ENCODE results near the gene MPHOSPH9. TPM values are rescaled to one million over a fixed set of nuclear protein-coding genes. Genes with fewer than 3 reads are reported as not detected.

The MPHOSPH9 gene
- total and polyA plus RNA-seq, 12 donors, result 11.7 to 61.7 (median 23.5) TPM

- WGBS, 4 donors, result 89 to 91% (median 90%) methylated on average over 7 to 8 of the region's 8 CpGs
- DNase-seq, result no peak
- TF ChIP-seq POLR2A (IDR thresholded peaks at IDR 0.05) (no peak), CTCF (IDR thresholded peaks at IDR 0.05) (no peak)
- Histone ChIP-seq H3K4me3 (no peak overlapping the region), H3K36me3 (replicated peaks in 1 of 2) (peaks cover 0 to 66% of the 10 kb centered on the region in 2 donors), H3K27me3 (no peaks in the 10 kb centered on the region), H3K9me3 (replicated peaks in 1 of 3) (no peaks in the 10 kb centered on the region), H3K4me1 (replicated peaks in 1 of 2) (peaks cover 0 to 11% of the 10 kb centered on the region in 2 donors), H3K27ac (no peak overlapping the region)
- intact Hi-C loops (cut with DNase I), result loop anchor here in 1 of 2 donors (10.0 kb wide), 2 partner anchors 71 to 351 kb away; no protein-coding TSS in a partner anchor
Measured at GRCh38 chr12:123263196-123263817, 30.4 kb upstream of the MPHOSPH9 start.

GRCh38 chr12:123261196-123261595 is 28.3 kb upstream of the MPHOSPH9 start:
- Histone ChIP-seq H3K4me3 (no peak overlapping the region), H3K9me3 (replicated peaks in 1 of 3) (no peaks in the 10 kb centered on the region), H3K27me3 (no peaks in the 10 kb centered on the region), H3K4me1 (replicated peaks in 1 of 2) (no peaks in the 10 kb centered on the region), H3K36me3 (replicated peaks in 1 of 2) (peaks cover 0 to 74% of the 10 kb centered on the region in 2 donors), H3K27ac (no peak overlapping the region)
- intact Hi-C loops (cut with DNase I), result loop anchor here in 1 of 2 donors (10.0 kb wide), 2 partner anchors 74 to 354 kb away; no protein-coding TSS in a partner anchor
- TF ChIP-seq CTCF (IDR thresholded peaks at IDR 0.05) (no peak), POLR2A (IDR thresholded peaks at IDR 0.05) (no peak)
- WGBS, 4 donors, result 91 to 95% (median 92%) methylated on average over 4 of the region's 4 CpGs
- no peak for DNase-seq

GRCh38 chr12:123260081-123260480 is 27.1 kb upstream of the MPHOSPH9 start:
- no peak overlapping the region for H3K4me3 ChIP-seq
- H3K4me1 ChIP-seq (replicated peaks in 1 of 2), result no peaks in the 10 kb centered on the region
- H3K27me3 ChIP-seq, result no peaks in the 10 kb centered on the region
- no peak for DNase-seq
- TF ChIP-seq POLR2A (IDR thresholded peaks at IDR 0.05), result no peak
- TF ChIP-seq CTCF (IDR thresholded peaks at IDR 0.05), result no peak
- no peak overlapping the region for H3K27ac ChIP-seq
- no peaks in the 10 kb centered on the region for H3K9me3 ChIP-seq (replicated peaks in 1 of 3)
- peaks cover 0 to 81% of the 10 kb centered on the region in 2 donors for H3K36me3 ChIP-seq (replicated peaks in 1 of 2)
- intact Hi-C loops (cut with DNase I), result loop anchor here in 1 of 2 donors (10.0 kb wide), 2 partner anchors 75 to 355 kb away; no protein-coding TSS in a partner anchor
- 82 to 86% (median 84%) methylated on average over 9 of the region's 9 CpGs for WGBS, 4 donors

- Histone ChIP-seq H3K27ac (no peak overlapping the region), H3K4me1 (replicated peaks in 1 of 2) (no peaks in the 10 kb centered on the region), H3K27me3 (no peaks in the 10 kb centered on the region), H3K9me3 (replicated peaks in 1 of 3) (no peaks in the 10 kb centered on the region), H3K4me3 (no peak overlapping the region), H3K36me3 (replicated peaks in 1 of 2) (peaks cover 0 to 83% of the 10 kb centered on the region in 2 donors)
- 68 to 73% (median 70%) methylated on average over 4 of the region's 4 CpGs for WGBS, 4 donors
- TF ChIP-seq CTCF (IDR thresholded peaks at IDR 0.05) (no peak), POLR2A (IDR thresholded peaks at IDR 0.05) (no peak)
- intact Hi-C loops (cut with DNase I), result no loop called here
- DNase-seq, result no peak
Measured at GRCh38 chr12:123258593-123258992, 25.7 kb upstream of the MPHOSPH9 start.
